Gastroesophageal sphincter (tissue), 3 donors: ENCODE data around the gene PPA1.

Source experiments
- CTCF ChIP-seq, 4 experiments: fragments of 200-600 bp in 2 of 4; fragments of 450-650 bp in 2 of 4; sonication (generic) in 1 of 4; IDR thresholded peaks; one replicate each; pipeline ENCODE4 v1.5.1; 2017 to 2019; ENCODE audit warnings: antibody characterized with exemption in 4 of 4, mild to moderate bottlenecking in 2 of 4, moderate library complexity in 2 of 4
- POLR2A ChIP-seq, 2 donors: fragments of 450-650 bp; IDR thresholded peaks; one replicate each; pipeline ENCODE4 v1.6.1; 2017; ENCODE audit warnings: antibody characterized with exemption in 2 of 2, mild to moderate bottlenecking in 2 of 2, moderate library complexity in 1 of 2

GRCh38 chr10:70268376-70268775 is 35.1 kb upstream of the PPA1 start:
- no peak for TF ChIP-seq CTCF (IDR thresholded peaks at IDR 0.05)
- TF ChIP-seq POLR2A (IDR thresholded peaks at IDR 0.05) = no peak
